Activated CD8-positive, alpha-beta memory T cell treated with anti-CD3 and anti-CD28 coated beads for 48 hours (primary cell): ENCODE measurements around the gene CADM1.

ENCODE experiments used
- DNase-seq, 3 experiments: peaks; one replicate each; pipeline ENCODE4 v3.0.0-alpha.2; 2020; ENCODE audit warnings: low read depth in 2 of 3, low spot score in 2 of 3

Gene CADM1

GRCh38 chr11:115256397-115257197, 247.6 kb downstream of the CADM1 start:
- no peak for DNase-seq

GRCh38 chr11:115255006-115255762, 249.0 kb downstream of the CADM1 start:
- DNase-seq = no peak

- no peak for DNase-seq
Measured at GRCh38 chr11:115251126-115251525, 253.1 kb downstream of the CADM1 start.

GRCh38 chr11:115249061-115249578, 255.1 kb downstream of the CADM1 start:
- DNase-seq = no peak

- no peak for DNase-seq
Measured at GRCh38 chr11:115247953-115248352, 256.3 kb downstream of the CADM1 start.

- no peak for DNase-seq
Measured at GRCh38 chr11:115247361-115247760, 256.9 kb downstream of the CADM1 start.

- DNase-seq = no peak
Measured at GRCh38 chr11:115244758-115245157, 259.5 kb downstream of the CADM1 start.

- DNase-seq = no peak
Measured at GRCh38 chr11:115244296-115244695, 259.9 kb downstream of the CADM1 start.

- no peak for DNase-seq
Measured at GRCh38 chr11:115242982-115243381, 261.2 kb downstream of the CADM1 start.

- DNase-seq = no peak
Measured at GRCh38 chr11:115241899-115242298, 262.3 kb downstream of the CADM1 start.

- no peak for DNase-seq
Measured at GRCh38 chr11:115238791-115239190, 265.4 kb downstream of the CADM1 start.

GRCh38 chr11:115238086-115238485, 266.1 kb downstream of the CADM1 start:
- DNase-seq = no peak

GRCh38 chr11:115237578-115237977, 266.6 kb downstream of the CADM1 start:
- no peak for DNase-seq

- DNase-seq = no peak
Measured at GRCh38 chr11:115234794-115235193, 269.4 kb downstream of the CADM1 start.

- DNase-seq = no peak
Measured at GRCh38 chr11:115226556-115226955, 277.7 kb downstream of the CADM1 start.

- DNase-seq = no peak
Measured at GRCh38 chr11:115224551-115224950, 279.7 kb downstream of the CADM1 start.

- no peak for DNase-seq
Measured at GRCh38 chr11:115222863-115223530, 281.2 kb downstream of the CADM1 start.

GRCh38 chr11:115222218-115222862, 281.9 kb downstream of the CADM1 start:
- DNase-seq = no peak

GRCh38 chr11:115221461-115222069, 282.6 kb downstream of the CADM1 start:
- no peak for DNase-seq

- no peak for DNase-seq
Measured at GRCh38 chr11:115220911-115221310, 283.3 kb downstream of the CADM1 start.

GRCh38 chr11:115220423-115220822, 283.8 kb downstream of the CADM1 start:
- DNase-seq = no peak
